ENCODE data around the gene IGF2R. TPM values are rescaled to one million over a fixed set of nuclear protein-coding genes. Genes with fewer than 3 reads are reported as not detected.
"Not testable (repeated sequence)": the region's sequence is repeated elsewhere in the genome, so short reads cannot be mapped to it uniquely, and the experiment has no call there.

Gene IGF2R
- total and polyA plus RNA-seq, 8 donors: 56.5 to 153 (median 60.4) TPM

DNA sequence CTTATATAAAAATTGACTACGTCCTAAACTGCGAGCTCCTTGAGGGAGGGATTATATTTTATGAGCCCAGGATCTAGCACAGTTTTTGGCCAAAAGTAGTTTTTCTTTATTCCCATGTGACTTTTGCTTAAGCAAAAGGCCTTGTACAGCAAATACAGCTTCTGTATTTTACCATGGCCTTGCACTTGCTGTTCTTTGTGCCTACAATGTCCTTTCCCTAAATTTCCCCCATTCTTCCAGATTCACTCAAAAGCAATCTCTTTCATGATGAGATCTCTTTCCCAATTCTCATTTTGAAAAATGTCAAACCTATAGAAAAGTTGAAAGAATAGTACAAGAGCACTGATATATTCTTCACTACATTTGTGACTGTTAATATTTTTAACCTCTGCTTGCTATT, 4.8 kb upstream of the IGF2R start:
- intact Hi-C loops (cut with DNase I): no loop called here
- ATAC-seq: no peak

DNA sequence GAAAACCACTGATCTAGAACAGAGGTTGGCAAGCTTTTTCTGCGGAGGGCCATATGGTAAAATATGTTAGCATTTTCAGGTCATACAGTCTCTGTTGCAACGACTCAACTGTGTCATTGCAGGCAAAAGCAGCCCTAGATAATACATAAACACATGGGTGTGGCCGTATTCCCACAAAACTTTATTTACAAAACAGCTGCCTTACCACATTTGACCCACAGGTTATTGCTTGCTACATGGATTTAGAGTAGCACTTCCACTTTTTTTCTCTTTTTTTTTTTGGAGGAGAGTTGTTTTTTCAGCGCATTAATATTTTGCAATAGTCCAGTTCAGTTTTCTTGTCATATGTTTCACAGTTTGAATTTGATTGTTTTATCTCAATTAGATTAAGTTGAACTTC, 2.5 kb upstream of the IGF2R start:
- TF ChIP-seq CTCF (IDR thresholded peaks at IDR 0.05): peak in 1 of 2 donors; percentile 32
- Histone ChIP-seq H3K4me1 (peaks cover 4 to 52% of the 10 kb centered on the region in 2 donors), H3K27ac (peak overlapping the region in 1 of 2 donors; percentile 77), H3K36me3 (no peaks in the 10 kb centered on the region), H3K9me3 (no peaks in the 10 kb centered on the region), H3K4me3 (no peak overlapping the region), H3K27me3 (no peaks in the 10 kb centered on the region)
- intact Hi-C loops (cut with DNase I): no loop called here
- DNase-seq: no peak
- no peak for ATAC-seq

More for the DNA sequence above, 4.8 kb upstream of the IGF2R start:
- Histone ChIP-seq H3K4me3 (no peak overlapping the region), H3K4me1 (peaks cover 0 to 61% of the 10 kb centered on the region in 2 donors), H3K27me3 (no peaks in the 10 kb centered on the region), H3K9me3 (no peaks in the 10 kb centered on the region), H3K27ac (no peak overlapping the region), H3K36me3 (no peaks in the 10 kb centered on the region)
- no peak for DNase-seq
- no peak for TF ChIP-seq CTCF (IDR thresholded peaks at IDR 0.05)

- intact Hi-C loops (cut with DNase I): no loop called here
- Histone ChIP-seq H3K4me1 (peaks cover 4 to 54% of the 10 kb centered on the region in 2 donors), H3K27ac (peak overlapping the region in 1 of 2 donors; percentile 77), H3K4me3 (no peak overlapping the region), H3K36me3 (no peaks in the 10 kb centered on the region), H3K27me3 (no peaks in the 10 kb centered on the region), H3K9me3 (no peaks in the 10 kb centered on the region)
- DNase-seq (no peak), ATAC-seq (no peak)
- no peak for TF ChIP-seq CTCF (IDR thresholded peaks at IDR 0.05)
Measured at GRCh38 chr6:159966981-159967380, 1.9 kb upstream of the IGF2R start.

- H3K27me3 ChIP-seq; H3K9me3 ChIP-seq; ATAC-seq; H3K36me3 ChIP-seq; DNase-seq; H3K4me3 ChIP-seq; intact Hi-C loops (cut with DNase I): not testable (repeated sequence)
- Histone ChIP-seq H3K27ac (peak overlapping the region in 1 of 2 donors; percentile 95), H3K4me1 (peaks cover 4 to 59% of the 10 kb centered on the region in 2 donors)
Measured at GRCh38 chr6:159967621-159968020, 1.3 kb upstream of the IGF2R start.

DNA sequence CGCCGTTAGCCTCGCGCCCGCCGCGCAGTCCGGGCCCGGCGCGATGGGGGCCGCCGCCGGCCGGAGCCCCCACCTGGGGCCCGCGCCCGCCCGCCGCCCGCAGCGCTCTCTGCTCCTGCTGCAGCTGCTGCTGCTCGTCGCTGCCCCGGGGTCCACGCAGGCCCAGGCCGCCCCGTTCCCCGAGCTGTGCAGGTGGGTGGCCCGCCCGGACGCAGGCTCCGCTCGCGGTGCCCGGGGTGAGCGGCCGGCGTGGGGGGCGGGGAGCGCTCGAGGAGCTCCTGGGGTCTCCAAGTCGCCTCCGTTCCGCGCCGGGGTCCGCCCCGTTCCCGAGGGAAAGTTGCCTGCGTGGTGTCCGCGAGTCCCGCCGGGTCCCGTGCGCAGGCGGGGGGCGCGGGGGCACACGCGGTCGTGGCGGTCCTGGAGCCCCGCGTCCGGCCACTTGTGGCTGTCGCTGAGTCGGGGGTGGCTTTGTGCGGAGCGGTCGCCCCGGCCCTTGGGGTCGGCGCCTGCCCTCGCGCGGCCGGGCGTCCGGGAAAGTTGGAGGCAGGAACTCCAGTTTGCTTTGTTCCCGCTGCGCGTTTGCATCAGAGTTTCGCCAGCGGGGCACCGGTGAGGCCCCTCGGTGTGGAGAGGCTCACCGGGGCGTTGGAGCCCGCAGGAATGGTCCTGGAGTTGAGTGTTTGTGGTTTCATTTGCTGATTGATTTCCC, 476 bp downstream of the IGF2R start:
- Histone ChIP-seq H3K9me3 (no peaks in the 10 kb centered on the region), H3K4me3 (peak overlapping the region; percentile 79 to 98), H3K36me3 (no peaks in the 10 kb centered on the region), H3K27ac (peak overlapping the region; percentile 84 to 95), H3K27me3 (no peaks in the 10 kb centered on the region), H3K4me1 (peaks cover 18 to 76% of the 10 kb centered on the region in 2 donors)
- DNase-seq: peak in 1 of 4 donors; percentile 90
- peak; percentile 28 for ATAC-seq
- intact Hi-C loops (cut with DNase I): no loop called here
- no peak for TF ChIP-seq CTCF (IDR thresholded peaks at IDR 0.05)
